Activated CD4-positive, alpha-beta T cell treated with anti-CD3 and anti-CD28 coated beads for 36 hours (primary cell): Measurements from ENCODE around the gene GRHL3. TPM values are rescaled to one million over a fixed set of nuclear protein-coding genes. Genes with fewer than 3 reads are reported as not detected.

ENCODE experiments used
- ATAC-seq: fragments of 200-7000 bp; cut with Tn5 transposase; one replicate; pipeline ENCODE4 v1.10.0; 2021; ENCODE audit warnings: mild to moderate bottlenecking, moderate library complexity
- CTCF ChIA-PET: fragments of 350-600 bp; sonication (Branson Sonifier 250); formaldehyde crosslinking; loops from one replicate; lab custom pipeline; 2021; ENCODE audit warnings: antibody characterized with exemption; lab: Charles Lee
- POLR2A ChIA-PET: fragments of 350-600 bp; sonication (Branson Sonifier 250); formaldehyde crosslinking; loops from one replicate; lab custom pipeline; 2021; ENCODE audit warnings: antibody characterized with exemption, inconsistent platforms; lab: Charles Lee
- DNase-seq: peaks from one replicate; pipeline ENCODE4 v3.0.0-alpha.2; 2020
- H3K27ac Mint-ChIP-seq: one replicate; pipeline ENCODE4 v1.8.0; 2021; ENCODE audit warnings: mixed read lengths
- H3K27me3 Mint-ChIP-seq: one replicate; pipeline ENCODE4 v1.8.0; 2021; ENCODE audit warnings: mixed read lengths
- H3K36me3 Mint-ChIP-seq: one replicate; pipeline ENCODE4 v1.8.0; 2021; ENCODE audit warnings: low read depth, mixed read lengths
- H3K4me1 Mint-ChIP-seq: one replicate; pipeline ENCODE4 v1.8.0; 2021; ENCODE audit warnings: mixed read lengths
- H3K4me3 Mint-ChIP-seq: one replicate; pipeline ENCODE4 v1.8.0; 2021; ENCODE audit warnings: mild to moderate bottlenecking, moderate library complexity, mixed read lengths
- H3K9me3 Mint-ChIP-seq: one replicate; pipeline ENCODE4 v1.8.0; 2021; ENCODE audit warnings: low read depth, mixed read lengths
- intact Hi-C, 2 experiments: fragments of 100-400 bp; cut with DNase I in 1 of 2; cut with micrococcal nuclease in 1 of 2; formaldehyde crosslinking; loops; one replicate each; pipeline versions ENCODE4 v1.14.2 to v1.15.1; 2022 to 2024; cut with DNase I, micrococcal nuclease
- total RNA-seq, 2 experiments: library from RNA; stranded (reverse); gene quantifications; one replicate each; pipeline ENCODE4 v1.2.3, GENCODE V29; 2021

GRHL3 gene
- total RNA-seq, 2 experiments from 2014 or later, result not detected

DNA sequence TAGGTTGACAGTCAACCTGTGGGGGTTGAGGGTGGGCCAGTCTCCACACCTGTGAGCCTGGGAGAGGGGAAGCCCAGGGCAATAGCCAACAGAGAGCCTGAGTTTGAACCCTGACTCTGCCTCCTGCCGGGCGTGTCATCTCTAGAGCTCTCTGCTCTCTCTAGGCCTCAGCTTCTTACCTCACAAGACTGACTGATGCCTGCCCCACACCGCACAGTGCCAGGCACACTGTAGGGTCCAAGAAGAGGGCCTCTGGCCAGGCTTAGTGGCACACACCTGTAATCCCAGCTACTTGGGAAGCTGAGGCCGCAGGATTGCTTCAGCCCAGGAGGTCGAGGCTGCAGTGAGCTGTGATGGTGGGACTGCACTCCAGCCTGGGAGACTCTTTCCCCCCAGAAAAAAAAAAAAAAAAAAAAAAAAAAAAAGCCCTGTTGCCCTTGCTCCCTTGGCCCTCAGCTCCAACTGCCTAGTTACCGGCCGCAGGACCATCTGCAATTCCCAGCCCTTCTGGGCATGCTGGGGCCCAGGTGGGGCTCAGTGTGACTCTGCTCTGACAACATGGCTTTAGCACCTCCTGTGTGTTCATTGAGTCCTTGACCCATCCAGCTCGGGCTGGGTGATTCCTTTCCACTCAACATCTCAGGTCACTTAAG, 25.1 kb downstream of the GRHL3 start:
- no peak for ATAC-seq
- Mint-ChIP-seq H3K27ac (no peak overlapping the region), H3K9me3 (no peaks in the 10 kb centered on the region), H3K4me3 (no peak overlapping the region), H3K27me3 (peaks cover 4% of the 10 kb centered on the region), H3K4me1 (peaks cover 2% of the 10 kb centered on the region), H3K36me3 (no peaks in the 10 kb centered on the region)
- DNase-seq, result no peak
- CTCF ChIA-PET, result no interaction called here
- POLR2A ChIA-PET, result no interaction called here
- intact Hi-C loops, result no loop called here

GRCh38 chr1:24345334-24345733, 26.2 kb downstream of the GRHL3 start:
- peaks cover 13% of the 10 kb centered on the region for H3K4me1 Mint-ChIP-seq
- no peaks in the 10 kb centered on the region for H3K9me3 Mint-ChIP-seq
- ATAC-seq (no peak), DNase-seq (no peak)
- H3K27me3 Mint-ChIP-seq, result peaks cover 4% of the 10 kb centered on the region
- intact Hi-C loops, result no loop called here
- ChIA-PET POLR2A (no interaction called here), CTCF (interaction anchor here (0.6 to 0.9 kb wide), 2 partner anchors 49 to 195 kb away, joined by 3 read pairs; no protein-coding TSS in a partner anchor)
- no peak overlapping the region for H3K27ac Mint-ChIP-seq
- H3K36me3 Mint-ChIP-seq, result no peaks in the 10 kb centered on the region
- no peak overlapping the region for H3K4me3 Mint-ChIP-seq

DNA sequence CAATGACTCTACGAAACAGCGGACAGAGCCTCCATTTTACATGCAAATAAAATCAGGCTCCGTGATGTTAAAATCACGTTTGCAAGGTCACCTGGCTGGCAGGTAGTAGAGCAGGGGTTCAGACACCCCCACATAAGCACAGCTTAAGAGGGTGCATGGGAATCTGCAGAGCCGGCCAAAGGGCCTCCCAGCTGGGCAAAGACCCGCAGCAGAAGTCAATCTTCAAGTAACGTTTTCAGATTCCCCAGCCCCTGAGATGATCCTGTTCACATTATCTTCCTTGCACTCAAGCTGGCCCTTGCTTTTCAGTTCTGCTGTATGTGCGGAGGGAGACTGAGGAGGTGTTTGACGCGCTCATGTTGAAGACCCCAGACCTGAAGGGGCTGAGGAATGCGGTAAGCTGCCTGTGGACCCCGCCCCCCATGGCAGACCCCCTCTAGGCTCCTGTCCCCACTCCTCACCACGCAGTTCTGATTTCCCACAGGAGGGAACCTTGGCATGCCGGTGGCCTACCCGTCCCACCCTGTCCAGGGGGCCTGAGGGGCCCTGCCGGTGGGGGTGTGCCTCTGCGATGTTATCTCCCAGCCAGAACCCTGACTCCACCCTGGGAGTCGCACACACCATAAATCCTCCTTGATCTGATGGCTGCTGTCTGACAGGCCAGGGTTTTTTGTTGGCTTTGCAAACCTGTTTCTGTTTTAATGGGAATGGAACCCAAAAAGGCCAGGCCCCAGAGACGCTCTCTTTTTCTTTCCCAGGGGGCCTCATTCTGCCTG, 28.2 kb downstream of the GRHL3 start:
- DNase-seq (no peak), ATAC-seq (no peak)
- Mint-ChIP-seq H3K4me1 (peaks cover 32% of the 10 kb centered on the region), H3K4me3 (no peak overlapping the region), H3K27ac (no peak overlapping the region), H3K9me3 (no peaks in the 10 kb centered on the region), H3K27me3 (no peaks in the 10 kb centered on the region), H3K36me3 (no peaks in the 10 kb centered on the region)
- intact Hi-C loops, result no loop called here
- POLR2A ChIA-PET, result no interaction called here
- CTCF ChIA-PET, result no interaction called here

DNA sequence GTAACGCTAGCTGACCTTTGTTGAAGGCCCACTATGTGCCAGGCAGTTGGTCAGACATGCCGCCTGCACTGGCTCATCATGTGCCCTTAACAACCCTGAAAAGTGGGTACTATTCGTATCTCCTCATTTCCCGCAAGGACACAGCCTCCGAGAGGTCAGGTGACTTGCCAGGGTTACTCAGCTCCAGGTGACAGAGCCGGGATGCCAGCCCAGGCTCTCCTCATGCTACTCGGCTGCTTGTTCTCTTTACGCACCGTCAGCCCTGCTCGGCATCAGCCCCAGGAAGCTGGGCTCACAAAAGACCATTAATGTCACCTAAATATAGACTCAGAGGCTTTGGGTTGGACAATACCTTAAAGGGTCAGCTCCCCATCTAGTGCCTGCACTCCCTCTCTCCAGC, 29.0 kb downstream of the GRHL3 start:
- no peak for ATAC-seq
- ChIA-PET CTCF (interaction anchor here (0.8 to 1.3 kb wide), 2 partner anchors 42 to 43 kb away, joined by 3 to 10 read pairs; no protein-coding TSS in a partner anchor), POLR2A (interaction anchor here (0.6 kb wide), 1 partner anchor 43 kb away, joined by 3 read pairs; no protein-coding TSS in a partner anchor)
- H3K27me3 Mint-ChIP-seq, result no peaks in the 10 kb centered on the region
- intact Hi-C loops, result no loop called here
- no peaks in the 10 kb centered on the region for H3K36me3 Mint-ChIP-seq
- no peaks in the 10 kb centered on the region for H3K9me3 Mint-ChIP-seq
- peaks cover 39% of the 10 kb centered on the region for H3K4me1 Mint-ChIP-seq
- DNase-seq, result no peak
- no peak overlapping the region for H3K4me3 Mint-ChIP-seq
- H3K27ac Mint-ChIP-seq, result no peak overlapping the region

DNA sequence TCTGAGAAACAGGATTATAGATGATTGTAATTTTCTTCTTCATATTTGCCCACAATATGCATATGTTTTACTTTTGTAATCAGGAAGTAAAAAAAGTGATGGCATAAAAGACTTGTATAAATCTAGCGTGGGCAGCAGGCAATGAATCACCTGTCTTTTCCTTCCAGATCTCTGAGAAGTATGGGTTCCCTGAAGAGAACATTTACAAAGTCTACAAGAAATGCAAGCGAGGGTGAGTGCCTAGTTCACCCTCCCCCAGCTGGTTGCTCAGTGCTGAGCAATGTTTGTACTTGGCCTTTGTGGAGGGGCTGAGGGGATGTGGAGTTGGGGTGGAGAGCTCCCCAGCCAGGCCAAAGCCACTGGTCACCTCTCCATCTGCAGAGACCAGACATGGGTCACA, 30.7 kb downstream of the GRHL3 start:
- DNase-seq (peak; percentile 68), ATAC-seq (peak; percentile 74)
- CTCF ChIA-PET, result interaction anchor here (0.9 to 2.9 kb wide), 3 partner anchors 28 to 148 kb away, joined by 3 to 10 read pairs (median 3); no protein-coding TSS in a partner anchor
- POLR2A ChIA-PET, result no interaction called here
- Mint-ChIP-seq H3K36me3 (no peaks in the 10 kb centered on the region), H3K9me3 (no peaks in the 10 kb centered on the region), H3K4me3 (no peak overlapping the region), H3K27ac (peak overlapping the region; percentile 76), H3K27me3 (no peaks in the 10 kb centered on the region), H3K4me1 (peaks cover 39% of the 10 kb centered on the region)
- intact Hi-C loops, result loop anchor here (1.0 to 2.0 kb wide), 2 partner anchors 34 to 43 kb away; no protein-coding TSS in a partner anchor

GRCh38 chr1:24351247-24351646, 32.1 kb downstream of the GRHL3 start:
- ATAC-seq (peak; percentile 59), DNase-seq (peak; percentile 52)
- Mint-ChIP-seq H3K27ac (peak overlapping the region; percentile 60), H3K27me3 (no peaks in the 10 kb centered on the region), H3K4me1 (peaks cover 39% of the 10 kb centered on the region), H3K4me3 (no peak overlapping the region), H3K36me3 (no peaks in the 10 kb centered on the region), H3K9me3 (no peaks in the 10 kb centered on the region)
- POLR2A ChIA-PET, result interaction anchor here (0.6 kb wide), 1 partner anchor 30 kb away, joined by 3 read pairs; no protein-coding TSS in a partner anchor
- CTCF ChIA-PET, result interaction anchor here (1.2 to 2.9 kb wide), 6 partner anchors 30 to 152 kb away, joined by 3 to 14 read pairs (median 6); no protein-coding TSS in a partner anchor
- intact Hi-C loops, result loop anchor here in 1 of 2 experiments (2.0 kb wide), 1 partner anchor 42 kb away; no protein-coding TSS in a partner anchor

- Mint-ChIP-seq H3K27me3 (no peaks in the 10 kb centered on the region), H3K4me1 (peaks cover 39% of the 10 kb centered on the region), H3K4me3 (no peak overlapping the region), H3K36me3 (no peaks in the 10 kb centered on the region), H3K9me3 (no peaks in the 10 kb centered on the region), H3K27ac (peak overlapping the region; percentile 79)
- intact Hi-C loops, result loop anchor here in 1 of 2 experiments (1.0 to 2.0 kb wide), 3 partner anchors 13 to 41 kb away; no protein-coding TSS in a partner anchor
- ATAC-seq, result peak; percentile 72
- DNase-seq, result peak; percentile 92
- ChIA-PET CTCF (interaction anchor here (0.7 to 2.9 kb wide), 7 partner anchors 30 to 246 kb away, joined by 3 to 14 read pairs (median 4); no protein-coding TSS in a partner anchor), POLR2A (no interaction called here)
Measured at GRCh38 chr1:24351918-24352627, 32.9 kb downstream of the GRHL3 start.

DNA sequence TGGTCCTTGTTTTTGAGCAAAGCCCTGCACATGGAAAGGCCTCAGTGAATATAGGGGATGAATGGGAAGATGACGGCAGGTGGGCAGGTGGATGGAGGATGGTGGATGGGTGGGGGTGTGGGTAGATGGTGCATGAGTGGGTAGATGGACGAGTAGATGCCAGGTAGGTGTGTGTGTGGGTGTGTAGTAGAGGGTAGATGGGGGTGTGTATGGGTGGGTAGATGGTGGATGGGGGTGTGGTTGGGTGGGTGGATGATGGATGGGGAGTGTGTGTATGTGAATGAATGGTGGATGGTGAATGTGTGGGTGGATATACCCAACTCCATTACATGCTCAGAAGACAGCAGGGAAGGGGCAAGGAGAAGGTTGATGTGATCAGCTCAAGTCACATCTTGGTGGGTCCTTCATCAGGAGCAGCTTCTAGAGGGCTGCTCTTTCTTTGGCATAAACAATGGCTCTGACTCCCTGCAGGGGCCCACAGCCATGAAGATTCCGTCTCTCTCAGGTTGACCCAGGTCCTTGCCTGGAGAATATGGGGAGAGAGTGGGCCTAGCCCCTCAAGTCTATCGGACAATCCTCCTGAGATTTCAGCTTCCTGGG, 34.2 kb downstream of the GRHL3 start:
- POLR2A ChIA-PET, result no interaction called here
- Mint-ChIP-seq H3K36me3 (peaks cover 2% of the 10 kb centered on the region), H3K27ac (no peak overlapping the region), H3K9me3 (no peaks in the 10 kb centered on the region), H3K4me3 (no peak overlapping the region), H3K27me3 (no peaks in the 10 kb centered on the region), H3K4me1 (peaks cover 39% of the 10 kb centered on the region)
- CTCF ChIA-PET, result no interaction called here
- DNase-seq, result no peak
- ATAC-seq, result no peak
- intact Hi-C loops, result no loop called here

- intact Hi-C loops, result no loop called here
- H3K9me3 Mint-ChIP-seq, result no peaks in the 10 kb centered on the region
- no peak overlapping the region for H3K4me3 Mint-ChIP-seq
- ATAC-seq (no peak), DNase-seq (no peak)
- H3K36me3 Mint-ChIP-seq, result peaks cover 2% of the 10 kb centered on the region
- no peaks in the 10 kb centered on the region for H3K27me3 Mint-ChIP-seq
- POLR2A ChIA-PET, result no interaction called here
- CTCF ChIA-PET, result no interaction called here
- H3K4me1 Mint-ChIP-seq, result peaks cover 25% of the 10 kb centered on the region
- no peak overlapping the region for H3K27ac Mint-ChIP-seq
Measured at GRCh38 chr1:24355466-24355865, 36.3 kb downstream of the GRHL3 start.

DNA sequence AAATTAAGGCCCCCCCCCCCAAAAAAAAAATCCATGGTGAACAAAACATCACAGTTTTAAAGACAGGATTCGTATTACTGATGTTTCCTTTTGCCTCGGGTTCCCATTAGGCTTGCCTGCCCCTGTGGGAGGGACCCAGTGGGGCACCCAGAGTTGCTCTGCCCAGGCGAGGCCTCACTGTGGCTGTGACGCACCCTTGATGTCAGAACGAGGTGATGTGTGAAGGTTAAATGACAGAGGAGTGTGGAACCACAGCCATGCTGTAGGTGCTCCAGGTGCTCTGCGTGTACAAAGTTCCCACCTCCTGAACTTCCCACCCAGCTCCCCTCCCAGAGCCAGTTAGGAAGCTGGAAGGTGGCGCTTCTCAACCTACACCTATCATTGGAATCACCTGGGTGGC, 37.9 kb downstream of the GRHL3 start:
- H3K27me3 Mint-ChIP-seq, result no peaks in the 10 kb centered on the region
- H3K4me3 Mint-ChIP-seq, result no peak overlapping the region
- peaks cover 10% of the 10 kb centered on the region for H3K4me1 Mint-ChIP-seq
- H3K9me3 Mint-ChIP-seq, result no peaks in the 10 kb centered on the region
- H3K27ac Mint-ChIP-seq, result no peak overlapping the region
- intact Hi-C loops, result no loop called here
- CTCF ChIA-PET, result interaction anchor here (0.6 kb wide), 1 partner anchor 59 kb away, joined by 3 read pairs; the partner anchor contains the start of gene NIPAL3
- no peak for DNase-seq
- H3K36me3 Mint-ChIP-seq, result peaks cover 2% of the 10 kb centered on the region
- ATAC-seq, result no peak
- POLR2A ChIA-PET, result no interaction called here
